Activated CD4-positive, alpha-beta T cell treated with anti-CD3 and anti-CD28 coated beads for 48 hours (primary cell): Measurements from ENCODE around the gene GSTM1.

Experiments used
- DNase-seq: peaks from one replicate; pipeline ENCODE4 v3.0.0-alpha.2; 2020

Gene GSTM1

DNA sequence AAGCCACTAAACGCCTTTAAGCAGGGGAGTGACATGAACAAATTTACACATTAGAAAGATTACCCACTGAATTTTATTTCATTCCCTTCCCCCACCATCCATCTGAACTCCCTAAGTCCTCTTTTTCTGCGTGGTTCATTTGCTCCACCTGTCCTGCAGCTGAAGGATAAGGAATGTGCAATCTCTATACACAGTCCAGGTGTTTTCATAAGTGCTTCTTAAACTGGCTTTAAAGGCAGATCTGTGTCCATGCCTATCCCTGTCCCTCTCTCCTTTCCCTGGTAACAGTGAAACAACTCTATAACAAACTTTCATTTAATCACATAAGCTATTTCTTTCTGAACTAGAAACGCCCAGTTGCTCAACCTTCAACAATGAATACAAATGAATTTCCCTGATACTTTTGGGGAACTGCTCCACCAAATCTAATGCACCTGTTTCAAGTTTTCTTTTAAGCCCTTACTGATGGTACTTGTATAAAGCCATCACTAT lies 44.8 kb downstream of the GSTM1 start:
- DNase-seq: no peak

DNA sequence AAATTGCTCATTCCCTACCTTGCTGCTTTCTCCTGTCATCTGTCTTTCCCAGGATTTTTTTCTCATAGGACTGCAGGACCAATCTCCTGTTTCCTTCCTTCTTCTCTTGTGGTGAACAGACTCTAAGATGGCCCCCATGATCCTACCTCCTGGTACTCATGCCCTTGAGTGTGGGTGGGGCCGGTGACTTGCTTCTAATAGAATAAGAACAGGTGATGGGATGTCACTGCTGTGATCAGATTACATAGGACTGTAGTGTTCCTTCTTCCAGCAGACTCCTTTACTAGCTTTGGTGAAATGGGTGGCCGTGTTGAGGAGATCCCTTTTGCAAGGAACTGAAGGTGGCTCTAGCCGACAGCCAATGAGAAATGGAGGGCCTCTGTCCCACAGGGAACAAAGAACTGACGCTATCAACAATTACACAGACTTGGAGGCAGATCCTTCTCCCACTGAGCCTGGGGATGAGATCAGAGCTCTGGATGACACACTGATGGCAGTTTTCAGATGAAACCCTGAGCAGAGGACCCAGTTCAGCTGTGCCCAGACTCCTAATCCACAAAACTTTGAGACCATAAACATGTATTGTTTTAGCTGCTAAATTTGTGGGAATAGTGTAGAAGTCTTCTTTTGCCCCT lies 45.7 kb downstream of the GSTM1 start:
- no peak for DNase-seq

- DNase-seq: peak; percentile 85
These were observed 52.4 kb downstream of the GSTM1 start for GRCh38 chr1:109739738-109740614.

DNA sequence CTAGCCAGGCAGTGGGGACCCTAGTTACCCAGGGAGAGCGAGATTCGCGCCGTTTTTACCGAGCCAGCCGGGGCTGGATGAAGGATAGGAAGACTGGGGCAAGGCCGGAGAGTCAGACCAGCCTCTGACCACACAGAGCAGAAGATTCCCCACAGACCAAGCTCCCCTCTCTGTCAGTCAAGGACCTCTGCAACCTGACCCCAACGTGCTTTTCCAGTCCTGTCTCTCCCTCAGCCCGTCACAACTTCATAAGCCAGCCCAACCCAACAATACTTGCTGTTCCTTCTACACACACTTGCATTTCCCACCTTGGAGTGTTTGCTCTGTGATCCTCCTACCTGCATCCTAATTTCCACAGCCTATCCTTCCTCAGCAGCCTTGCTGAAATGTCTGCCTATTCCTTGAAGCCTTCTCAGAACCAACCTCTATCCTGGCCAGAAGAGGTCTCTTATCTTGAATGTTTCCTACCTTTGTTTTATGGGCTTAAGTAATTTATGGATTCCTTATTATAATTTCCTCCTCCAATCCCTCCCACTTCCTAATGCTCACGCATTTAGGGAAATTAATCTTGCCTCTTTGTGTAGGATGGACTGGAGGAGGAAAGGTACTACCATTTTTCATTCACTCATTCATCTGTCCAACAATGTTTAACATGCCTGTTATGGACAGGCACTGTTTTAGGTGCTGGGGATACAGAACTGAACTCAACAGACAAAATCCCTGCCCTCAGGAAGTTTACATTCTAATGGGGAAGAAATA lies 53.2 kb downstream of the GSTM1 start, which contains the start of gene GSTM3:
TSS of gene GSTM3 (minus strand) at position 424 of the 759 bp plus-strand sequence. CDS start 751 bp downstream, outside the sequence.
- DNase-seq: no peak
